Effector memory CD8-positive, alpha-beta T cell (primary cell): Measurements from ENCODE around the gene CILP2.

ENCODE experiments used
- ATAC-seq: fragments of 150-1000 bp; cut with Tn5 transposase; replicated peaks from 2 replicates; pipeline ENCODE4 v1.10.0; 2021; ENCODE audit warnings: mild to moderate bottlenecking, moderate library complexity
- DNase-seq, 3 experiments: peaks; one replicate each; pipeline ENCODE4 v3.0.0; 2021
- H3K27ac Mint-ChIP-seq, 2 donors: one replicate each; pipeline ENCODE4 v1.8.0; 2022; ENCODE audit warnings: mild to moderate bottlenecking in 2 of 2, mixed read lengths in 2 of 2, moderate library complexity in 2 of 2
- H3K27me3 Mint-ChIP-seq, 2 donors: one replicate each; pipeline ENCODE4 v1.8.0; 2022; ENCODE audit warnings: mixed read lengths in 2 of 2
- H3K36me3 Mint-ChIP-seq: one replicate; pipeline ENCODE4 v1.8.0; 2022; ENCODE audit warnings: mild to moderate bottlenecking, moderate library complexity, mixed read lengths; ENCODE audit not compliant: insufficient read depth
- H3K4me1 Mint-ChIP-seq, 2 donors: one replicate each; pipeline ENCODE4 v1.8.0; 2022; ENCODE audit warnings: low read depth in 2 of 2, mixed read lengths in 2 of 2
- H3K4me3 Mint-ChIP-seq, 2 donors: one replicate each; pipeline ENCODE4 v1.8.0; 2022; ENCODE audit warnings: mild to moderate bottlenecking in 2 of 2, mixed read lengths in 2 of 2, moderate library complexity in 2 of 2
- H3K9me3 Mint-ChIP-seq, 2 donors: one replicate each; pipeline ENCODE4 v1.8.0; 2022; ENCODE audit warnings: mixed read lengths in 2 of 2
- total RNA-seq, 9 experiments: gene quantifications; one replicate each; lab custom pipeline; 2026; lab: John Stamatoyannopoulos, UW

Gene CILP2, protein sequence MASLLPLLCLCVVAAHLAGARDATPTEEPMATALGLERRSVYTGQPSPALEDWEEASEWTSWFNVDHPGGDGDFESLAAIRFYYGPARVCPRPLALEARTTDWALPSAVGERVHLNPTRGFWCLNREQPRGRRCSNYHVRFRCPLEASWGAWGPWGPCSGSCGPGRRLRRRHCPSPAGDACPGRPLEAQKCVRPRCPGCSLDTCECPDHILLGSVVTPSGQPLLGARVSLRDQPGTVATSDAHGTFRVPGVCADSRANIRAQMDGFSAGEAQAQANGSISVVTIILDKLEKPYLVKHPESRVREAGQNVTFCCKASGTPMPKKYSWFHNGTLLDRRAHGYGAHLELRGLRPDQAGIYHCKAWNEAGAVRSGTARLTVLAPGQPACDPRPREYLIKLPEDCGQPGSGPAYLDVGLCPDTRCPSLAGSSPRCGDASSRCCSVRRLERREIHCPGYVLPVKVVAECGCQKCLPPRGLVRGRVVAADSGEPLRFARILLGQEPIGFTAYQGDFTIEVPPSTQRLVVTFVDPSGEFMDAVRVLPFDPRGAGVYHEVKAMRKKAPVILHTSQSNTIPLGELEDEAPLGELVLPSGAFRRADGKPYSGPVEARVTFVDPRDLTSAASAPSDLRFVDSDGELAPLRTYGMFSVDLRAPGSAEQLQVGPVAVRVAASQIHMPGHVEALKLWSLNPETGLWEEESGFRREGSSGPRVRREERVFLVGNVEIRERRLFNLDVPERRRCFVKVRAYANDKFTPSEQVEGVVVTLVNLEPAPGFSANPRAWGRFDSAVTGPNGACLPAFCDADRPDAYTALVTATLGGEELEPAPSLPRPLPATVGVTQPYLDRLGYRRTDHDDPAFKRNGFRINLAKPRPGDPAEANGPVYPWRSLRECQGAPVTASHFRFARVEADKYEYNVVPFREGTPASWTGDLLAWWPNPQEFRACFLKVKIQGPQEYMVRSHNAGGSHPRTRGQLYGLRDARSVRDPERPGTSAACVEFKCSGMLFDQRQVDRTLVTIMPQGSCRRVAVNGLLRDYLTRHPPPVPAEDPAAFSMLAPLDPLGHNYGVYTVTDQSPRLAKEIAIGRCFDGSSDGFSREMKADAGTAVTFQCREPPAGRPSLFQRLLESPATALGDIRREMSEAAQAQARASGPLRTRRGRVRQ
- total RNA-seq, result 0.29 to 3.4 (median 0.53) reads per million in 9 experiments

DNA sequence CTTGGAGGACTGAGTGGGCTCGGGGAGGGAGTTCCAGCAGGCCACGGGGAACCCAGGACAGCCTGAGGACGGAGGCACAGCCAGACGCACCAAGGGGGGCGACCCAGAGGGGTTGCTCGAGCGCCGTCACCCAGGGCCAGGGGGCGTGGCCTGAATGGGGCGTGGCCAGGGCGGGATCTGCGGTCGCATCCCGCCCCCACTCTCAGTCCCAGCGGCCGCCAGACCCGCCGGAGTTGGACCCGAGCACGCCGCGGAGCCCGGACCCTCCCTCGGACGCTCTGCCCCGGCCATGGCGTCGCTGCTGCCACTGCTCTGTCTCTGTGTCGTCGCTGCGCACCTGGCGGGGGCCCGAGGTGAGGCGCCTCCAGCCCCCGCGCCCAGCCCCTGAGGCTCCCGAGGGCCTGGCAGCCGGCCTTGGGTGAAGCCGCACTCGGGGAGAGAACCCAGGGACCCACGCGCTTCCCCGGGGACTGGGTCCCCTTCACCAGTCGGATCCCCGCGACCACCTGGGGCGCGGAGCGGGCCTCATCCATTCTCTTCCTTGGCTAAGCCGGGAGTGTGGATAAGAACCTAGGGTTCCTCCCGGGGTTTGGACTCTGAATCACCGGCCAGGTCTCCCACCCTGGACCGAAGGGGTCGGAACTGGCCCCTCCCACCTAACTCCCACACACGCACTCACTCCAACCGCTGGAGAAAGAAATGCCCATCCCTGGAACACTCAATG lies at the start of gene CILP2:
Gene CILP2, plus strand, starts transcription at position 205 of the 724 bp plus-strand sequence. Its CDS starts 85 bp downstream, at position 290.
- no peaks in the 10 kb centered on the region for H3K9me3 Mint-ChIP-seq
- peaks cover 7 to 9% of the 10 kb centered on the region in 2 donors for H3K27me3 Mint-ChIP-seq
- H3K36me3 Mint-ChIP-seq, result peaks cover 10% of the 10 kb centered on the region
- H3K4me3 Mint-ChIP-seq, result peak within 1 kb of the TSS; percentile 77 to 84
- H3K4me1 Mint-ChIP-seq, result peaks cover 24% of the 10 kb centered on the region in 2 donors
- H3K27ac Mint-ChIP-seq, result peak within 1 kb of the TSS; percentile 67 to 87
- peak; percentile 14 for ATAC-seq
- DNase-seq, result peak in 1 of 3 experiments; percentile 27

DNA sequence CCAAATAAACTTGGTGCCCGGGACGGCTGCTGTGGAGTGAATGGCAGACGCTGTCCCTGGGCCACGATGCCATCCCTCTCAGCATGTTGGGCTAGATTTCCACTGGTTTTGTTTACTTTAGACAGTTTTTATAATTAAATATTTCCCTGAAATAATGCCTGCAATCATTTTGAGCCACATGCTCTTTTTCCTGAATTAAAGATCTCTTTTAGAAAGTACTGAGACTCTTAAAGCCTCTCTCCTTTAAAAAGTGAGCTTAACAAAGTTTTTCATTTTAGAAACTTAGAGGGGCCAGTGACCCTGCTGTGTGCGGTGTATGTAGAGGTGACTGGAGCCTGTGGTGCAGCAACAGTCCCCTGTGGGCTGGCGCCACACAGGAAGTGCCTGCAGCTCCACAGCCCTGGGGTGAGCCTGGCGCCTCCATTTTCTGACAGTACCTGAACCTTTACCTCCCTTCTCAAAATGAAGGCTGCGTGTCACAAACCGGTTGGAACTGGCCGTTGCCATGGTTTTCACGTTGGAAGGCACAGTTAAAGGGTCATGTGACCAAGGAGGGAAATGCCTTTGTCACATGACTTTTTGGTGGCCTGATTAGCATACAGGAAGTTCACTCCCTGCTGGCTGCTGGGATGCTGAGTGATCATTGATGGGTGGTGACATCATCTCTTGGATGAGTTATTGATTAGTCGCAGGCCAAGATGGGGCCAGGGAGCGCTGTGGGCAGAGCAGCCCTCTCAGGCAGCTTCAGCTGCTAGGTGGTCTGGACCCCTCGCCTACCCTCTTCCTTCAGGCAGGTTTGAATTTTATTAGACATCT lies 49.0 kb upstream of the CILP2 start:
- DNase-seq (peak; percentile 87 to 92 (median 91)), ATAC-seq (peak; percentile 92)
- peaks cover 33 to 43% of the 10 kb centered on the region in 2 donors for H3K4me1 Mint-ChIP-seq
- peak overlapping the region; percentile 76 for H3K4me3 Mint-ChIP-seq
- H3K36me3 Mint-ChIP-seq, result peaks cover 48% of the 10 kb centered on the region
- no peaks in the 10 kb centered on the region for H3K27me3 Mint-ChIP-seq
- peak overlapping the region; percentile 98 for H3K27ac Mint-ChIP-seq
- H3K9me3 Mint-ChIP-seq, result no peaks in the 10 kb centered on the region

DNA sequence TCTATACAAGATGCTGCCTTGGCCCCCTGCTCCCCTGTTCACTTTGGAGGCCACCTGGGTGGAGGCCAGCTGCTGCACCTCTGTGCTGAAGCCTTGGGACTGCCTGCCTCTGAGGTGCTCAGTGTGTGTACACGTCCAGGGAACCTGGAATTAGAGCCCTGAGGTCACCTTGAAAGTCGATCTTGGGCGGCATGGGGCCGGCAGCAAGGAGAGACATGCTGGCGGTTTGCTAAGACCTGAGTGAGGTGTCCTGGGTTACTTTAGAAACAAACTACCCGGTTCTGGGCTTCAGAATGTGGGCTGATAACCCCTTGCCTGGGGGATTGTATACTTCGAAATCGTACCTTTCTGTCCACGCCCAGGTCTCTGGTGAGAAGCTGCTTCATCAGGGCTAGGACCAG lies 48.3 kb upstream of the CILP2 start:
- Mint-ChIP-seq H3K4me3 (peak overlapping the region; percentile 76), H3K27me3 (no peaks in the 10 kb centered on the region), H3K4me1 (peaks cover 33 to 43% of the 10 kb centered on the region in 2 donors), H3K27ac (peak overlapping the region; percentile 98), H3K9me3 (no peaks in the 10 kb centered on the region), H3K36me3 (peaks cover 54% of the 10 kb centered on the region)
- ATAC-seq, result peak; percentile 14
- peak in 1 of 3 experiments; percentile 28 for DNase-seq

DNA sequence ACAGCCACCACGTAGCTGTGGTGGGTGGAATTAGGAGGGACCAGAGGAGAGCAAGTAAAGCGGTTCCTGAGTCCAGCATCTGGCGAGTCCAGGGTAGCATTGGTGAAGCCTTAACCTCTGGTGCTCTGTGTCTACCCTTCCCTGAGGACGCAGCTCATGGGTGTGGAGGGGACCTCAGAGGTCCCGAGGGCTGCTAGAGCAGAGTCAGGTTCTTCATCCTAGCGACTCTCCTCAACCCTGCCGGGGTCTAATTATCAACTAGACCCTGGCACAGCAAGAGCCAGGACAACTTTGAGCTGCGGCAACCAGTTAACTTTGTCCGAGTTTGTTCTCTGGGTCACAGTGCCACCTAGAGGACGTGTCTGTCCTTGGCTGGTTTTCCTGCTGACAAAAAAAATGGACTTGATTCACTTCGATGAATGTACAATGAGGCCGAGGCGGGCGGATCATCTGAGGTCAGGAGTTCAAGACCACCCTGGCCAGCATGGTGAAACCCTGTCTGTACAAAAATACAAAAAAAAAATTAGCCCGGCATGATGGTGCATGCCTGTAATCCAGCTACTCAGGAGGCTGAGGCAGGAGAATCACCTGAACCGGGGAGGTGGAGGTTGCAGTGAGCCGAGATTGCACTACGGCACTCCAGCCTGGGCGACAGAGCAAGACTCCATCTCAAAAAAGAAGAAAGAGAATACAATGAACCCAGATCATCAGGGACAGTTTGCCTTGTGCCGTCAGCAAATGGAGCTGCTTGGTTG lies 47.7 kb upstream of the CILP2 start:
- Mint-ChIP-seq H3K4me3 (peak overlapping the region; percentile 76), H3K27ac (peak overlapping the region; percentile 98), H3K9me3 (no peaks in the 10 kb centered on the region), H3K27me3 (no peaks in the 10 kb centered on the region), H3K36me3 (peaks cover 58% of the 10 kb centered on the region), H3K4me1 (peaks cover 33 to 43% of the 10 kb centered on the region in 2 donors)
- DNase-seq, result peak; percentile 81 to 84 (median 81)
- peak; percentile 26 for ATAC-seq

DNA sequence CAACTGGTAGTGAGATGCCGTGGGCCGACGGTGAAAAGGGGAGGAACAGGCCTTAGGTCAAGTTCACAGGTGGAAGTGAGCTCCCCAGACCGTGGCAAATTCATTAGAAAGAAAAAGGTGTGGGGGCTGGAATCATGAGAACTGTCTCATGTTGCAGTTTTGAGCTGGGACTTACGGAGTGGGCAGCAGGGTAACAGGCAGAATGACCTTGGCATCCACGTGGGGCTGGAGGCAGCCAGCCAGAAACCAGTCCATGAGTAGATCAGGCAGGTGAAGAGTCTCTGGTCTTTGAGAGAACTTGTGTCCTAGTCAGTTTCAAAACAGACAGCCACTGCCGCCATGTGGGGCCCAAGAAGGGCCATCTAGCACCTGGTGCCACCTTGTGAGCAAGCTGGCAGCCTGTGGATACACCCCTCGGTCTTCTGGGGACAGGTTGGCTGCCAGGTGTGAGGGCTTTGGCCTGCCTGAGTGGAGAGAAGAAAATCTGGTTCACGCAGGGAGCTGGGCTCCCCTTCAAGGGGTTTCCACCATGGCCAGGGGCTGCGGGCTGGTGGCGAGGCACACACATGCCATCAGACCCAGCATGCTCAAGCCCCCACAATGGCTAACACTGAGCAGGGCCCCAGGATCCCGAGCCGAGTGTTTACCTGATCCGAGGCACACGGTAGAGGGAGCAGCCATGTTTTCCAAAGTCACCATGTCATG lies 46.6 kb upstream of the CILP2 start:
- ATAC-seq (no peak), DNase-seq (no peak)
- H3K4me1 Mint-ChIP-seq, result peaks cover 33 to 46% of the 10 kb centered on the region in 2 donors
- no peak overlapping the region for H3K4me3 Mint-ChIP-seq
- no peak overlapping the region for H3K27ac Mint-ChIP-seq
- no peaks in the 10 kb centered on the region for H3K9me3 Mint-ChIP-seq
- H3K36me3 Mint-ChIP-seq, result peaks cover 65% of the 10 kb centered on the region
- no peaks in the 10 kb centered on the region for H3K27me3 Mint-ChIP-seq

DNA sequence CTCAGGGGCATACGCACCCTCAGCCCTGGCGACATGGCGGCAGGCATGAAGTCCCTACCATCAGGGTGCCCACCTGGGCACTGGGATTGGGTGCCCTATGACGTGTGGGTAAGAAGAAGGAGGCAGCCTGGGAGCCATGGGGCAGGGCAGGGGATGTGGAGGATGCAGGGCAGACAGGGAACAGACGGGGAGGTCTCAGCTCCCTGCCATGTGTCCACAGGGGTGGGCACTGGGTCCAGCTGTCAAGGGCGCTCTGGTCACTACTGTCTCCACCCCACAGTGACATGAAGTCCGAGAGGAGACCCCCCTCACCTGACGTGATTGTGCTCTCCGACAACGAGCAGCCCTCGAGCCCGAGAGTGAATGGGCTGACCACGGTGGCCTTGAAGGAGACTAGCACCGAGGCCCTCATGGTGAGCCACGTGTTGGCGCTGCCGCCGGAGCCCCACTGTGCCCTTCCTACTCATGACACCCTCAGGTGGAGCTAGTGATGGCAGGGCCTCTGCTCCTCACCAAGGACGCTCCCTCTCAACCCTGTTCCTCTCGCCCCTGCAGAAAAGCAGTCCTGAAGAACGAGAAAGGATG lies 45.9 kb upstream of the CILP2 start:
- Mint-ChIP-seq H3K27ac (peak overlapping the region in 1 of 2 donors; percentile 41), H3K4me1 (peaks cover 31 to 40% of the 10 kb centered on the region in 2 donors), H3K36me3 (peaks cover 66% of the 10 kb centered on the region), H3K9me3 (no peaks in the 10 kb centered on the region), H3K27me3 (no peaks in the 10 kb centered on the region), H3K4me3 (no peak overlapping the region)
- no peak for ATAC-seq
- DNase-seq, result no peak

DNA sequence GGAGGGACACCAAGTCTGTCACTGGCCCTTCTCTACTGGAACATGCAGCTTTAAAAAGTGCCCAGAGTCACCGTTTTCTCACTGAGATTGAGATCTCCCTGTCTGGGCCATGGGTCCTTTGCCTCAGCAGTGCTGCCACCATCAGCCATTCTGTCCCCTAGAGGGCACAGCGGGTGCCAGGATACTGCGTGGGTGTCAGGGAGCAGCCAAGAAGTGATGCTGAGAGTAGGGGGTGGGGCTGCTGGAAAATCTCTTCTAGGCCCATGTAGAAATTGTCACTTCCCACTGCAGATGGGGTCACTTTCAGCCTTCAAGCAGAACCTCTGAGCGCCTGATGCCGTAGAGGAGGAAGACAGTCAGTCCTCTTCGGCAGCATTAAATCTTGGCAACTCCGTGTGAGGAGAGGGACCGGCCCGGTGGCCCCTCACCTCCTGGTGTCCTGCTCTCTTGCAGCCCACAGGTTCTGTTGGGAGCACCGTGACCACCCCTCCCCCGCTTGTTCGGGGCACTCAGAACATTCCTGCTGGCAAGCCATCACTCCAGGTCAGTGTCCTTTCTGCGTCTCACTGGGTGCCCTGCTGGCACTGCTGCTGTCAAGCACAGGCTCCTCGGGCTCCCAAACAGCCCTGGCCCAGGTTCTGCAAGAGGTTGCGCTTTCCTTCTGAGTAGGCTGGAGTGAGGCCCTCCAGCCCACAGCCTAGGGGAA lies 44.1 kb upstream of the CILP2 start:
- Mint-ChIP-seq H3K36me3 (peaks cover 71% of the 10 kb centered on the region), H3K27ac (no peak overlapping the region)

DNA sequence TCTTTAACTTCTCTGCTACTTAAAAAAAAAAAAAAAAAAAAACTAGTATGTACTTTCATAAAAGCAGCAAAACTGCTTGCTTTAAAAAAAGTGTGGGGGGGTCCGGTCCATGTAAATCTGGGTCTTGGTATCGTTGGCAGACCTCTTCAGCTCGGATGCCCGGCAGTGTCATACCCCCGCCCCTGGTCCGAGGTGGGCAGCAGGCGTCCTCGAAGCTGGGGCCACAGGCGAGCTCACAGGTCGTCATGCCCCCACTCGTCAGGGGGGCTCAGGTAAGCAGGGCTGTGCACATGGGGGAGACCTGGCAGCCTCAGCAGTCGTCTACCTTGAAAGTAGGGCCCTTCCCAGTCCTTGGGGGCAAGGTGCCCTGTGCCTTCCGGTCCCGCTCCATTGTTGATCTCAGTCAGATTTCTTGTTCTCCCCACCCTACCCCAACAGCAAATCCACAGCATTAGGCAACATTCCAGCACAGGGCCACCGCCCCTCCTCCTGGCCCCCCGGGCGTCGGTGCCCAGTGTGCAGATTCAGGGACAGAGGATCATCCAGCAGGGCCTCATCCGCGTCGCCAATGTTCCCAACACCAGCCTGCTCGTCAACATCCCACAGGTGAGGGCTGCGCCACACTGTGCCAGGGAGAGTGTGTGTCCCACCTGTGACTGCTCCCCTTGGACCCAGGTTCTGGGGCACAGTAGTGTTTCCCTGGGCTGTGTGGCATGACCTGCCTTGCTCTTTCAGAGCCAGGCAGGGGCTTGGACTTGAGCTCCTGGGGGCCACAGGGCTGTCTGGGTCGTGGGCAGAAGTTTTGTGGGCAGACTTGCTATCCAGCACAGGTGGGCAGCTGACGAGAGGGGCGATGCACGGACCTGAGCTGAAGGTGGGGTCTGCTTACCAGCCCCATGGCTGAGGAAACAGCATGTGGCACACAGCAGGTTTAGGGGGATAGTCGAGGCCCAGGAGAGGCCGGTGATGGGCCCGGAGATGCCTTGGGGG lies 42.2 kb upstream of the CILP2 start:
- no peak for ATAC-seq
- Mint-ChIP-seq H3K27me3 (no peaks in the 10 kb centered on the region), H3K36me3 (peaks cover 66% of the 10 kb centered on the region), H3K4me1 (peaks cover 0 to 4% of the 10 kb centered on the region in 2 donors), H3K4me3 (no peak overlapping the region), H3K9me3 (no peaks in the 10 kb centered on the region), H3K27ac (peak overlapping the region; percentile 26 to 76)
- DNase-seq, result no peak

More for the DNA sequence above, 44.1 kb upstream of the CILP2 start:
- ATAC-seq (no peak), DNase-seq (no peak)
- Mint-ChIP-seq H3K9me3 (no peaks in the 10 kb centered on the region), H3K4me3 (no peak overlapping the region), H3K27me3 (no peaks in the 10 kb centered on the region), H3K4me1 (peaks cover 16 to 22% of the 10 kb centered on the region in 2 donors)

DNA sequence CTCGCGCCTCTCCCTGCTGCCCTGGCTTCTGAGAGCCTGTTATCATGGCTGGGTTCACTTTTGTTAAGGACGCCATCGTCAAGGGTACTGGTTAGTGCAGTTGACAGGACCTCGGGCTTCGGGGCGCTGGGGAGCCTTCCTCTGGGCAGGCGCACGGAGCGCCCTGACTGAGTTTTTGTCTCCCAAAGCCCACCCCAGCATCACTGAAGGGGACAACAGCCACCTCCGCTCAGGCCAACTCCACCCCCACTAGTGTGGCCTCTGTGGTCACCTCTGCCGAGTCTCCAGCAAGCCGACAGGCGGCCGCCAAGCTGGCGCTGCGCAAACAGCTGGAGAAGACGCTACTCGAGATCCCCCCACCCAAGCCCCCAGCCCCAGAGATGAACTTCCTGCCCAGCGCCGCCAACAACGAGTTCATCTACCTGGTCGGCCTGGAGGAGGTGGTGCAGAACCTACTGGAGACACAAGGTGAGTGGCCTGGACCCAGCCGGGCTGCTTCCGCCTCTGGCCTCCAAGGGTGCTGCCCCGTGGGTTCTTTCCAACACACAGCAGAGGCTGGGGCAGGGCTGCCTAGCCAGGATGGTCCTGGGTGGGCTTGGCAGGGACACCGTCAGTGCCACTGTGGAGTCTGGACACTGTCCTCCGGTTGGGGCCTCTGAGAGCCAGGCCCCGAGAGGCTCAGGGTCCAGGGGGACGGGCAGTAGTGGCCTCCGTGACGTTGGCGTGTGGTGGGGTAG lies 39.6 kb upstream of the CILP2 start:
- DNase-seq (no peak), ATAC-seq (no peak)
- Mint-ChIP-seq H3K36me3 (peaks cover 73% of the 10 kb centered on the region), H3K27ac (peak overlapping the region; percentile 59 to 76), H3K4me1 (peaks cover 0 to 4% of the 10 kb centered on the region in 2 donors), H3K27me3 (no peaks in the 10 kb centered on the region), H3K9me3 (no peaks in the 10 kb centered on the region), H3K4me3 (no peak overlapping the region)
